ENCODE results near the gene TMEM272. TPM values are rescaled to one million over a fixed set of nuclear protein-coding genes. Genes with fewer than 3 reads are reported as not detected.

The TMEM272 gene
- total and polyA plus RNA-seq, 2 experiments from 2014 or later = not detected

GRCh38 chr13:51814071-51814470 is 30.9 kb downstream of the TMEM272 start:
- H3F3A ChIP-seq (ENCODE audit: insufficient read depth) = no peaks in the 10 kb centered on the region
- H3K4me3 ChIP-seq = no peak overlapping the region
- no peak overlapping the region for H3K27ac ChIP-seq
- no peaks in the 10 kb centered on the region for H3K9me3 ChIP-seq (ENCODE audit: low read depth)
- TF ChIP-seq EZH2 (IDR thresholded peaks at IDR 0.05; ENCODE audit: insufficient read depth, poor library complexity, severe bottlenecking) (no peak), EZH2phosphoT487 (IDR thresholded peaks at IDR 0.05; ENCODE audit: insufficient read depth, low read depth) (no peak)
- H3K9me2 ChIP-seq (ENCODE audit: insufficient read depth) = no peaks in the 10 kb centered on the region
- no peaks in the 10 kb centered on the region for H3K4me1 ChIP-seq (ENCODE audit: insufficient read depth)
- WGBS, 2 experiments (ENCODE audit: low coverage in 1 of 2, low lambda C conversion rate in 2 of 2, missing lambda C conversion rate in 2 of 2) = 96 to 98% methylated on average over 2 of the region's 2 CpGs
- peaks cover 26% of the 10 kb centered on the region for H3K27me3 ChIP-seq (replicated peaks; ENCODE audit: insufficient read depth)
- no peak overlapping the region for H2AFZ ChIP-seq
- no peaks in the 10 kb centered on the region for H4K20me1 ChIP-seq (ENCODE audit: insufficient read depth)
- in situ Hi-C loops (cut with MboI) = no loop called here
- no peak overlapping the region for H3K4me2 ChIP-seq (ENCODE audit: unreplicated experiment)
- no peak overlapping the region for H3K9ac ChIP-seq
- no peaks in the 10 kb centered on the region for H3K79me2 ChIP-seq (ENCODE audit: insufficient read depth)
- DNase-seq = no peak
- H3K36me3 ChIP-seq (ENCODE audit: low read depth) = no peaks in the 10 kb centered on the region

DNA sequence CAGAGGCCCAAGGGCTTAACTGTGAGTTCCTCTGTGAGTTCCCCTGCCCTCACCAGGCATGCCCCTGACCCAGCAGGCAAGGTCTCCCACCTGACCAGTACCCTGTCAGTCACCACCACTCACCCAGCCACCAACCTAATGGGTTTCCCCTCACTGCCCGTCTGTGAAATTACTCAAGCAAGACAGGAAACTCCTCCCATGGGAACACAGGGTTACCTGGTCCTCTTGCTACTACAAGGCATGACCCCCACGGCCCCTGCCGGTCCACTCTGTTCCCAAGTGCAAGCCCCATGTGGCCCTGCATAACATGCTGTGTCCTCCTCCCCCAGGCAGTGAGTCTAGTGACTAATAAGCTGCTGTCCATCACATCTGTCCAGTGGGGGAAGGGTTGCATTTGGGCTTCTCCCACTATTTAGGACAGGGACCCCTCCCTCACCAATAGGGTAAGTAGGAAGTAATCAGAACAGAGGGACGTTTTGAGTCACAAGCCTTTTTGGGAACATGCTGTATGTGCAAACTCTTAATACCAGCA is 33.0 kb downstream of the TMEM272 start:
- Histone ChIP-seq H3K4me1 (ENCODE audit: insufficient read depth) (no peaks in the 10 kb centered on the region), H3K36me3 (ENCODE audit: low read depth) (no peaks in the 10 kb centered on the region), H3K4me2 (ENCODE audit: unreplicated experiment) (no peak overlapping the region), H3K9ac (no peak overlapping the region), H2AFZ (no peak overlapping the region), H3K9me3 (ENCODE audit: low read depth) (no peaks in the 10 kb centered on the region), H3K9me2 (ENCODE audit: insufficient read depth) (no peaks in the 10 kb centered on the region), H3K4me3 (no peak overlapping the region), H3K27ac (no peak overlapping the region), H4K20me1 (ENCODE audit: insufficient read depth) (no peaks in the 10 kb centered on the region), H3K27me3 (replicated peaks; ENCODE audit: insufficient read depth) (peaks cover 13% of the 10 kb centered on the region), H3F3A (ENCODE audit: insufficient read depth) (no peaks in the 10 kb centered on the region), H3K79me2 (ENCODE audit: insufficient read depth) (no peaks in the 10 kb centered on the region)
- TF ChIP-seq EZH2phosphoT487 (IDR thresholded peaks at IDR 0.05; ENCODE audit: insufficient read depth, low read depth) (no peak), EZH2 (IDR thresholded peaks at IDR 0.05; ENCODE audit: insufficient read depth, poor library complexity, severe bottlenecking) (no peak)
- in situ Hi-C loops (cut with MboI) = no loop called here
- no peak for DNase-seq
- 63% methylated on average over 4 of the region's 4 CpGs for WGBS, 2 experiments (ENCODE audit: low coverage in 1 of 2, low lambda C conversion rate in 2 of 2, missing lambda C conversion rate in 2 of 2)

GRCh38 chr13:51811046-51811445 is 33.9 kb downstream of the TMEM272 start:
- no peak overlapping the region for H2AFZ ChIP-seq

GRCh38 chr13:51808811-51809210 is 36.2 kb downstream of the TMEM272 start:
- no peaks in the 10 kb centered on the region for H3K36me3 ChIP-seq (ENCODE audit: low read depth)
- TF ChIP-seq EZH2 (IDR thresholded peaks at IDR 0.05; ENCODE audit: insufficient read depth, poor library complexity, severe bottlenecking) = no peak
- no peak for TF ChIP-seq EZH2phosphoT487 (IDR thresholded peaks at IDR 0.05; ENCODE audit: insufficient read depth, low read depth)
- H3K4me1 ChIP-seq (ENCODE audit: insufficient read depth) = no peaks in the 10 kb centered on the region
- no peak overlapping the region for H3K4me3 ChIP-seq
- H3K4me2 ChIP-seq (ENCODE audit: unreplicated experiment) = no peak overlapping the region
- H3K9me2 ChIP-seq (ENCODE audit: insufficient read depth) = no peaks in the 10 kb centered on the region
- H4K20me1 ChIP-seq (ENCODE audit: insufficient read depth) = no peaks in the 10 kb centered on the region
- no peaks in the 10 kb centered on the region for H3K9me3 ChIP-seq (ENCODE audit: low read depth)
- no peak overlapping the region for H3K27ac ChIP-seq
- in situ Hi-C loops (cut with MboI) = no loop called here
- H2AFZ ChIP-seq = no peak overlapping the region
- peaks cover 3% of the 10 kb centered on the region; the same call in 1 of the 2 replicates for H3F3A ChIP-seq (ENCODE audit: insufficient read depth)
- no peaks in the 10 kb centered on the region for H3K27me3 ChIP-seq (replicated peaks; ENCODE audit: insufficient read depth)
- H3K79me2 ChIP-seq (ENCODE audit: insufficient read depth) = no peaks in the 10 kb centered on the region
- DNase-seq = no peak
- H3K9ac ChIP-seq = no peak overlapping the region

More at GRCh38 chr13:51811046-51811445, 33.9 kb downstream of the TMEM272 start:
- no peaks in the 10 kb centered on the region for H3K79me2 ChIP-seq (ENCODE audit: insufficient read depth)
- in situ Hi-C loops (cut with MboI) = no loop called here
- H3K27ac ChIP-seq = no peak overlapping the region
- peaks cover 8% of the 10 kb centered on the region; the same call in 1 of the 2 replicates for H3K27me3 ChIP-seq (replicated peaks; ENCODE audit: insufficient read depth)
- H4K20me1 ChIP-seq (ENCODE audit: insufficient read depth) = no peaks in the 10 kb centered on the region
- 76 to 77% methylated on average over 12 of the region's 12 CpGs for WGBS, 2 experiments (ENCODE audit: low coverage in 1 of 2, low lambda C conversion rate in 2 of 2, missing lambda C conversion rate in 2 of 2)
- H3K36me3 ChIP-seq (ENCODE audit: low read depth) = no peaks in the 10 kb centered on the region
- no peak overlapping the region for H3K9ac ChIP-seq
- no peak overlapping the region for H3K4me2 ChIP-seq (ENCODE audit: unreplicated experiment)
- no peaks in the 10 kb centered on the region for H3K9me2 ChIP-seq (ENCODE audit: insufficient read depth)
- no peaks in the 10 kb centered on the region for H3K4me1 ChIP-seq (ENCODE audit: insufficient read depth)
- TF ChIP-seq EZH2phosphoT487 (IDR thresholded peaks at IDR 0.05; ENCODE audit: insufficient read depth, low read depth) (no peak), EZH2 (IDR thresholded peaks at IDR 0.05; ENCODE audit: insufficient read depth, poor library complexity, severe bottlenecking) (no peak)
- H3F3A ChIP-seq (ENCODE audit: insufficient read depth) = no peaks in the 10 kb centered on the region
- no peak overlapping the region for H3K4me3 ChIP-seq
- no peak for DNase-seq
- H3K9me3 ChIP-seq (ENCODE audit: low read depth) = no peaks in the 10 kb centered on the region

- Histone ChIP-seq H3K9ac (no peak overlapping the region), H3K4me1 (ENCODE audit: insufficient read depth) (peaks cover 14% of the 10 kb centered on the region), H3K27ac (no peak overlapping the region), H3K27me3 (replicated peaks; ENCODE audit: insufficient read depth) (no peaks in the 10 kb centered on the region), H3K9me3 (ENCODE audit: low read depth) (no peaks in the 10 kb centered on the region), H3K79me2 (ENCODE audit: insufficient read depth) (no peaks in the 10 kb centered on the region), H3K9me2 (ENCODE audit: insufficient read depth) (no peaks in the 10 kb centered on the region), H3K4me3 (no peak overlapping the region), H3K4me2 (ENCODE audit: unreplicated experiment) (no peak overlapping the region), H2AFZ (no peak overlapping the region), H3K36me3 (ENCODE audit: low read depth) (no peaks in the 10 kb centered on the region), H4K20me1 (ENCODE audit: insufficient read depth) (no peaks in the 10 kb centered on the region), H3F3A (ENCODE audit: insufficient read depth) (peaks cover 14% of the 10 kb centered on the region)
- TF ChIP-seq EZH2 (IDR thresholded peaks at IDR 0.05; ENCODE audit: insufficient read depth, poor library complexity, severe bottlenecking) = no peak
- no peak for TF ChIP-seq EZH2phosphoT487 (IDR thresholded peaks at IDR 0.05; ENCODE audit: insufficient read depth, low read depth)
- DNase-seq = no peak
- WGBS, 2 experiments (ENCODE audit: low coverage in 1 of 2, low lambda C conversion rate in 2 of 2, missing lambda C conversion rate in 2 of 2) = 72% methylated on average over 5 of the region's 5 CpGs
- in situ Hi-C loops (cut with MboI) = no loop called here
These were observed 37.9 kb downstream of the TMEM272 start for GRCh38 chr13:51807041-51807440.
